GM21737 (cell line): ENCODE data around the gene ABCB1.
"Not testable (repeated sequence)": the region's sequence is repeated elsewhere in the genome, so short reads cannot be mapped to it uniquely, and the experiment has no call there.

Experiments used
- ATAC-seq: cut with Tn5 transposase; IDR thresholded peaks from one replicate; pipeline ENCODE4 v1.9.1; 2021; ENCODE audit warnings: mild to moderate bottlenecking, moderate library complexity; ENCODE audit not compliant: unreplicated experiment

Gene ABCB1

DNA sequence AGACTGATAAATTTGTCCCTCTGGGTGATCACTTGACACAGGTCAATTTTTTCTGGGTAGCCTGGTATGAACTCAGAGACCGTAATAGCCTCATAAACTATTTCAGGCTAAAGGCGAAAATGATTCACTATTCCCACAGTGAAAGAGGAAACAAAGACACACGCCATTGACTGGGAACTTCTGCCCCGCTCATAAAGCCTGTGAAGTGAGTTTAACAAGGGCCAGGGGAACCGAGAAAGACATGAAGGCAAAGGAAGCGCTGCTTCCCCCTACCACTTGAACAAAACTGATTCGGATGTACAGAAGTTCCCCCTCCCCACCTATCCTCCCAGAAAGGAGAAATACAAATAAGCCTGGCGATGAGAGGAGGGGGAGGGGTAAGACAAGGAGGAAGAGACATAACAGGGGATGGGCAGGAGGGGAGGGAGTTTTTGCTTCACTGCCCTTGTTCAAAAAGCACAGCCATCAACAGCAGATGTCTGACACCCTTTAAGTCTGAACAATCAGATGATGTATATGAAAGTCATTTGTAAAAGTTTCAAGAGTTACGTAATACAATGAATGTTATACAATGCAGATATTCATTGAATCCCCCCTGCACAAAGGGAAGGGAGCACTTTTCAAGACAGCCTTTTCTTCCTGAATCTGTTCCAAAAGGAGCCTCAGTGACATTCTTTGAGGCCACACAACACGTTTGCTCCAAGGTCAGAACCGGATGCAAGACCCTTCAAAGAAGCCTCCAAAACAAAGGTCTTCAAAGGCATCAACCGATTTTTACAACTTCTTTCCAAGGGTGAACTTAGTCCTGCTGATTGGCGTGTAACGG, 125.9 kb downstream of the ABCB1 start:
- ATAC-seq: peak; percentile 74

DNA sequence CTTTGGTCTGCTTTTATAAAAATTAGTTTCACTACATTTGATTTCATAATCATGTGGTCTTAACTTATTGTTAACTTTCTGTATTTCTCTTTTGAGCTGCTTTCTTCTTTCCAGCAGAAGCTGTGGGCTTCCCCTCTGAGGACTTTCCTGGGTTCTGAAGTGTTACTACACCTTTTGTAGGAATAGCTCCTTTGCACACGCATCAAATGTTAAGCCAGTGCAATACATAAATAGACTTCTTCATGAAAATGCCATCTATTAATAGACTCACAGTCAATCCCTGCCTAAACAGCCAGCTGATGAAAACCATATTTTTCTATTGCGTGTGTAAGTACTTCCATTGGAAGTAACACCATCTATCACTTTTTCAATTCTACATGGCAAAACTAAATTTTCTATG, 126.7 kb downstream of the ABCB1 start:
- ATAC-seq: no peak

DNA sequence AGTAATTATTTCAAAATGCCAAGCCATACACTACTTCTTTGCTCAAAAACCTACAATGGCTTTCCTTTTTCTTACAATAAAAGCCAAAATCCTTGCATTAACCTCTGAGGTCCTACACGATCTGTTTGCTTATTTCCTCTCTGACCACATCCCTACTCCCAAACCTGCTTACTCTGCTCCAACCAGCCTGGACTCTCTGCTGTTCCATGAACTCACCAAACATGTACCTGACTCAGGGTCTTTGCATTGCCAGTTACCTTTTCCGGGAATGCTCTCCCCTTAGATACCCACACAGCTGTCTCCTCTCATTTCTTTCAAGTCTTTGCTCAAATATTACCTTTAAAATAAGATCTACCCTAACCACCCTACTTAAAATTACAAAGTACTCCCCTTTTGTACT, 127.5 kb downstream of the ABCB1 start:
- no peak for ATAC-seq

DNA sequence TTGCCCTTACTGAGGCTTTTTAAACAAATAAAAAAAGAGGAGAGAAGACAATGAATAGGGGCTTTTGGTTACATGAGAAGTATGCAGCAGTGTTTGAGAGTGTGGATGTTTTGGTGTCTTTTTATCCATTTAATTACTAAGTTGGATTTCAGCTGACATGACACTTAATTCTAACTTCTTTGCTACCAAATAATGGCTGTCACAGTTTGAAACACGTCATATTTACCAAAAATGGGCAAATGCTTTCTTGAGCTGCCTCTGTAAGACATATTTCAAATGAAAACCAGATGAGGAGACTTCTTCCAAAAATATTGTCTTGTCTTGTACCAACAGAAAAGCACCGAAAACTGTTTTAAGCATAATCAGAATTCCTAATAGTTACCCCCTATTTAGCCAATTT, 129.2 kb downstream of the ABCB1 start:
- ATAC-seq: no peak

DNA sequence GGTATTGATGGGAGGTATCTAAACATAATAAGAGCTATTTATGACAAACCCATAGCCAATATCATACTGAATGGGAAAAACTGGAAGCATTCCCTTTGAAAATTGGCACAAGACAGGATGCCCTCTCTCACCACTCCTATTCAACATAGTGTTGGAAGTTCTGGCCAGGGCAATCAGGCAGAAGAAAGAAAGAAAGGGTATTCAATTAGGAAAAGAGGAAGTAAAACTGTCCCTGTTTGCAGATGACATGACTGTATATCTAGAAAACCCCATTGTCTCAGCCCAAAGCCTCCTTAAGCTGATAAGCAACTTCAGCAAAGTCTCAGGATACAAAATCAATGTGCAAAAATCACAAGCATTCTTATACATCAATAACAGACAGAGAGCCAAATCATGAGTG, 131.5 kb downstream of the ABCB1 start:
- not testable (repeated sequence) for ATAC-seq

DNA sequence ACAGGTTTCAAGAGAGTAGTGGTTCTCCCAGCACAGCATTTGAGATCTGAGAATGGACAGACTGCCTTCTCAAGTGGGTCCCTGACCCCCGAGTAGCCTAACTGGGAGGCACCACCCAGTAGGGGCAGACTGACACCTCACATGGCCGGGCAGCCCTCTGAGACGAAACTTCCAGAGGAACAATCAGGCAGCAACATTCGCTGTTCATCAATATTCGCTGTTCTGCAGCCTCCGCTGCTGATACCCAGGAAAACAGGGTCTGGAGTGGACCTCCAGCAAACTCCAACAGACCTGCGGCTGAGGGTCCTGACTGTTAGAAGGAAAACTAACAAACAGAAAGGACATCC, 135.2 kb downstream of the ABCB1 start:
- ATAC-seq: not testable (repeated sequence)

DNA sequence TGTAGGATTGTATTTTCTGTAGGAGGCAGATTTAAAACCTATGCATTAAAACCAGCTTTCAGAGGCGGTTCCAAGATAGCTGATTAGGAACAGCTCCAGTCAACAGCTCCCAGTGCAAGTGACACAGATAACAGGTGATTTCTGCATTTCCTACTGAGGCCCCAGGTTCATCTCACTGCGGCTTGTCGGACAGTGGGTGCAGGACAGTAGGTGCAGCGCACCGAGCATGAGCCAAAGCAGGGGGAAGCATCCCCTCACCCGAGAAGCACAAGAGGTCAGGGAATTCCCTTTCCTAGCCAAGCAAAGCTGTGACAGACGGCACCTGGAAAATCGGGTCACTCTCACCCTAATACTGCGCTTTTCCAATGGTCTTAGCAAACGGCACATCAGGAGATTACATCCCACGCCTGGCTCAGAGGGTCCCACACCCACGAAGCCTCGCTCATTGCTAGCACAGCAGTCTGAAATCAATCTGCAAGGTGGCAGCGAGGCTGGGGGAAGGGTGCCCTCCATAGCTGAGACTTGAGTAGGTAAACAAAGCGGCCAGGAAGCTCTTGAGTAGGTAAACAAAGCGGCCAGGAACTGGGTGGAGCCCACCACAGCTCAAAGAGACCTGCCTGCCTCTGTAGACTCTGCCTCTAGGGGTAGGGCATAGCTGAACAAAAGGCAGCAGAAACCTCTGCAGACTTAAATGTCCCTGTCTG, 135.7 kb downstream of the ABCB1 start:
- not testable (repeated sequence) for ATAC-seq

DNA sequence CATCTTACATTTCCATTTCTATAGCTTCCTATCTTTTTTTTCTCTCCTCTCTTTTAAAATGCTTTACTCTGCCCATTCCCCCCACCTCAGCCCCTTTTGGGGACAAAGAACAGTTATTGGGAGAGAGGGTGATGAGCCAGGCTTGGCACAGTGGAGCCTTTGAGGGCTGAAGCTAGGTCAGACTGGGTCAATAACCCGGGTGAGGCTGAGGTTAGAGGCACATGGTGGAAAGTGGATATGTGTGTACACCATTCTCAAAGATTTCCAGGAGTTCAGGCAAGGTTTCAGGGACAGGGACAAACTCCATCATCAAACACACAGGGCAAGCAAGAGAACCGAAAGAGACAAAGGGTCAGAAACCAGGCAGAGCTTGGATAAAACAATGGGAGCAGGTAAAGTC, 136.7 kb downstream of the ABCB1 start:
- ATAC-seq: no peak

DNA sequence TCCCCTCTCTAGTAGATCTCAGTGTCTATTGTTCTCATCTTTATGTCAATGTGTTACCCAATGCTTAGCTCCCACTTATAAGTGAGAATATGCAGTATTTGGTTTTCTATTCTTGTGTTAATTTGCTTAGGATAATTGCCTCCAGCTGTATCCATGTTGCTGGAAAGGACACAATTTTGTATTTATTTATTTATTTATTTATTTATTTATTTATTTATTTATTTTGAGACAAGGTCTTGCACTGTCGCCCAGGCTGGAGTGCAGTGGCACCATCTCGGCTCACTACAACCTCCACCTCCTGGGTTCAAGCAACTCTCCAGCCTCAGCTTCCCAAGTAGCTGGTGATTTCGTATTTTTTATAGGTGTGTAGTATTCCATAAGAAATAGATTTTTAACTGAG, 140.2 kb downstream of the ABCB1 start:
- ATAC-seq: not testable (repeated sequence)

DNA sequence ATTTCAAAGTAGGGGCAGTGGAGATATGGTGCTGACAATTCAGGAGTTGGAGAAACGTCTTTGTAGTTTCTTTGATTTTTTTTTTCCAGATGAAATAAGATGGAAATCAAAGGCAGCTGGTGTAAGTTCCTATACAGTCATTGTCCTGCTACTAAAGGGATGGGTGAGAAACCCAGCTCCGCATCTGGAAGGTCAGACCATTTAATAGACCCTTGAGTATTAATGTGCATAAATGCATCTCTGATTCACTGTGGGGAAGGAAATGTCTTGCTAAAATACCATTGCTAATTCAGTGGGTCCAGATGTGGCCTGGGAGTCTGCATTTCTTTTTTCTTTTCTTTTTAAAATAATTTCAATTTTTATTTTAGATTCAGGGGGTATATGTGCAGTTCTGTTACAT, 140.7 kb downstream of the ABCB1 start:
- no peak for ATAC-seq

DNA sequence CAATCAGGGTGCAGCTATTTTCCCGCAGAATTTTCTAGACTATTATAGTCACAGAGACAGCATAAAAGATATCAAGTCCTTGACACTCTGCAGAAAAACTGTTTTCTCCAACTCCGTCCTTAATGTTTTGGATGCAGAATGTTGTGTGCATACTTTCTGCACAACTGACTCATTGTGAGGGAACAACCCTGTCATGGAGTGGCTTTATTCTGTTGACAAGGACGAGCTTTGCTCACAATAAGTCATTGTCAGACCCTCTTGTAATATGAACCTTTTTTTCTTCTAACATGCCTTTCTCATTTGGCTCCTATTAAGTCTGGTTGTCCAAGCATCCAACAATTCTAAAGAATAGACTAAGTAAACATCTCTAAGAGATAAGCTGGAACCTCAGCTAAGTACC, 142.5 kb downstream of the ABCB1 start:
- no peak for ATAC-seq

DNA sequence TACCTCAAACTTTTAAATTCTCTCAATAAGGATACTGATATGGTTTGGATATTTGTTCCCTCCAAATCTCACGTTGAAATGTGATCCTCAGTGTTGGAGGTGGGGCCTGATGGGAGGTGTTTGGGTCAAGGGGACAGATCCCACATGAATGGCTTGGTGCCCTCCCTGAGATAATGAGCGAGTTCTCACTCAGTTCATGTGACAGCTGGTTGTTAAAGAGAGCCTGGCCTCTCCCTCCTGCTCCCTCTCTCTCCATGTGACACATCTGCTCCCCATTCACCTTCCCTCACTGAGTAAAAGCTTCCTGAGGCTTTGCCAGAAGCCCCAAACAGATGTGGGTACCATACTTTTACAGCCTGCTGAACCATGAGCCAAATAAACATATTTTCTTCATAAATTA, 144.4 kb downstream of the ABCB1 start:
- no peak for ATAC-seq
